GM11168 (cell line): ENCODE data around the gene GINS1.

Source experiments
- in situ Hi-C: fragments of 300-500 bp; cut with MboI; formaldehyde crosslinking; loops from one replicate; pipeline ENCODE4 v1.12.0; 2022; ENCODE audit warnings: low sequenced_read_pairs; ENCODE audit not compliant: unreplicated experiment

Gene GINS1

GRCh38 chr20:25489221-25489871, 81.9 kb downstream of the GINS1 start:
- in situ Hi-C loops, result no loop called here

GRCh38 chr20:25490656-25491445, 83.4 kb downstream of the GINS1 start:
- in situ Hi-C loops, result no loop called here

- in situ Hi-C loops, result no loop called here
Observed at GRCh38 chr20:25491446-25492038, 84.1 kb downstream of the GINS1 start.

- in situ Hi-C loops, result no loop called here
Observed at GRCh38 chr20:25493137-25493536, 85.7 kb downstream of the GINS1 start.

GRCh38 chr20:25493748-25494505, 86.5 kb downstream of the GINS1 start:
- in situ Hi-C loops, result no loop called here

- in situ Hi-C loops, result no loop called here
Observed at GRCh38 chr20:25494506-25495188, 87.2 kb downstream of the GINS1 start.

GRCh38 chr20:25495189-25495824, 87.8 kb downstream of the GINS1 start:
- in situ Hi-C loops, result no loop called here

GRCh38 chr20:25496165-25496967, 88.9 kb downstream of the GINS1 start:
- in situ Hi-C loops, result no loop called here

- in situ Hi-C loops, result no loop called here
Observed at GRCh38 chr20:25496968-25497401, 89.5 kb downstream of the GINS1 start.

- in situ Hi-C loops, result no loop called here
Observed at GRCh38 chr20:25497586-25498279, 90.3 kb downstream of the GINS1 start.
